ENCODE data around the gene SAFB.
A peak's percentile ranks its signal among the peaks of the same experiment; 100 is the strongest.
"Not testable (repeated sequence)": the region's sequence is repeated elsewhere in the genome, so short reads cannot be mapped to it uniquely, and the experiment has no call there.

The SAFB gene

GRCh38 chr19:5684694-5685430, 62.0 kb downstream of the SAFB start:
- no peak for DNase-seq (ENCODE audit: low spot score)

- DNase-seq (ENCODE audit: low spot score): no peak
These were observed 63.4 kb downstream of the SAFB start for GRCh38 chr19:5686326-5686646.

- DNase-seq (ENCODE audit: low spot score): peak; percentile 97
These were observed 63.9 kb downstream of the SAFB start for GRCh38 chr19:5686647-5687359.

GRCh38 chr19:5687360-5688198, 64.7 kb downstream of the SAFB start:
- DNase-seq (ENCODE audit: low spot score): no peak

- DNase-seq (ENCODE audit: low spot score): not testable (repeated sequence)
These were observed 65.5 kb downstream of the SAFB start for GRCh38 chr19:5688262-5688881.

GRCh38 chr19:5690125-5690954, 67.5 kb downstream of the SAFB start, which contains the start of gene RPL36:
RPL36 (plus strand) TSS chr19:5690295; CDS start chr19:5690508, 213 bp downstream.
- peak; percentile 97 for DNase-seq (ENCODE audit: low spot score)

GRCh38 chr19:5690955-5691821, 68.3 kb downstream of the SAFB start:
- peak; percentile 55 for DNase-seq (ENCODE audit: low spot score)

GRCh38 chr19:5691822-5692722, 69.2 kb downstream of the SAFB start:
- peak; percentile 32 for DNase-seq (ENCODE audit: low spot score)

GRCh38 chr19:5692723-5693194, 69.9 kb downstream of the SAFB start:
- no peak for DNase-seq (ENCODE audit: low spot score)

- no peak for DNase-seq (ENCODE audit: low spot score)
These were observed 70.6 kb downstream of the SAFB start for GRCh38 chr19:5693195-5694166.

GRCh38 chr19:5694167-5694955, 71.5 kb downstream of the SAFB start:
- no peak for DNase-seq (ENCODE audit: low spot score)

GRCh38 chr19:5694956-5695648, 72.2 kb downstream of the SAFB start:
- no peak for DNase-seq (ENCODE audit: low spot score)

- no peak for DNase-seq (ENCODE audit: low spot score)
These were observed 72.8 kb downstream of the SAFB start for GRCh38 chr19:5695649-5696195.

GRCh38 chr19:5696196-5697021, 73.5 kb downstream of the SAFB start:
- DNase-seq (ENCODE audit: low spot score): no peak
